GM12864 (cell line): ENCODE results near the gene UBAC2.
A peak's percentile ranks its signal among the peaks of the same experiment; 100 is the strongest.

Experiments used
- DNase-seq: peaks from one replicate; pipeline ENCODE4 v3.0.0-alpha.2; 2011; ENCODE audit warnings: low read depth
- H3K4me3 ChIP-seq: 2 replicates; pipeline ENCODE4 v1.5.1; 2011; ENCODE audit warnings: mild to moderate bottlenecking, low read depth, low read length, control low read depth
- TF ChIP-seq, protein P1 (sequence below): IDR thresholded peaks from 2 replicates; pipeline ENCODE4 v1.5.1; 2011; ENCODE audit warnings: low read depth, mild to moderate bottlenecking, moderate library complexity, low read length, control low read depth, inconsistent platforms; ENCODE audit errors: missing control alignments

Gene UBAC2

DNA sequence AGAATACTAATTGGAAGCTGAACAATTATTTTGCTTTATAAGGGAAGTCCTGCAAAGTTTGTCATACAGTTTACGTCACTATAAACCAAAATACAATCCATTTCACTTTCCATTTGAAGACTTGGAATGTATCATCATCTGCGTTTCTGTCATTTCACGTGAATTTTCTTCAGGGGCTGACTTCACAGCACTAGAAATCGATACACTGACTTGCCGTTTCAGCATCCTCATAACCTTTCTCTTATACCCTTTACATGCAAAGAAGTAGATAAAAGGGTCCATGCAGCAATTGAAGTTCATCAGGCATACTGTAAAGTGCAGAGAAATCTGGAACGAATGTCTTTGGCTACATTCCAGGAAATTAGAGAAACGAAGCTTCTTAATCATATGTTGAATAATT, 94.3 kb downstream of the UBAC2 start:
- DNase-seq = no peak
- no peak overlapping the region for H3K4me3 ChIP-seq
- TF ChIP-seq, protein P1, sequence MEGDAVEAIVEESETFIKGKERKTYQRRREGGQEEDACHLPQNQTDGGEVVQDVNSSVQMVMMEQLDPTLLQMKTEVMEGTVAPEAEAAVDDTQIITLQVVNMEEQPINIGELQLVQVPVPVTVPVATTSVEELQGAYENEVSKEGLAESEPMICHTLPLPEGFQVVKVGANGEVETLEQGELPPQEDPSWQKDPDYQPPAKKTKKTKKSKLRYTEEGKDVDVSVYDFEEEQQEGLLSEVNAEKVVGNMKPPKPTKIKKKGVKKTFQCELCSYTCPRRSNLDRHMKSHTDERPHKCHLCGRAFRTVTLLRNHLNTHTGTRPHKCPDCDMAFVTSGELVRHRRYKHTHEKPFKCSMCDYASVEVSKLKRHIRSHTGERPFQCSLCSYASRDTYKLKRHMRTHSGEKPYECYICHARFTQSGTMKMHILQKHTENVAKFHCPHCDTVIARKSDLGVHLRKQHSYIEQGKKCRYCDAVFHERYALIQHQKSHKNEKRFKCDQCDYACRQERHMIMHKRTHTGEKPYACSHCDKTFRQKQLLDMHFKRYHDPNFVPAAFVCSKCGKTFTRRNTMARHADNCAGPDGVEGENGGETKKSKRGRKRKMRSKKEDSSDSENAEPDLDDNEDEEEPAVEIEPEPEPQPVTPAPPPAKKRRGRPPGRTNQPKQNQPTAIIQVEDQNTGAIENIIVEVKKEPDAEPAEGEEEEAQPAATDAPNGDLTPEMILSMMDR = no peak

DNA sequence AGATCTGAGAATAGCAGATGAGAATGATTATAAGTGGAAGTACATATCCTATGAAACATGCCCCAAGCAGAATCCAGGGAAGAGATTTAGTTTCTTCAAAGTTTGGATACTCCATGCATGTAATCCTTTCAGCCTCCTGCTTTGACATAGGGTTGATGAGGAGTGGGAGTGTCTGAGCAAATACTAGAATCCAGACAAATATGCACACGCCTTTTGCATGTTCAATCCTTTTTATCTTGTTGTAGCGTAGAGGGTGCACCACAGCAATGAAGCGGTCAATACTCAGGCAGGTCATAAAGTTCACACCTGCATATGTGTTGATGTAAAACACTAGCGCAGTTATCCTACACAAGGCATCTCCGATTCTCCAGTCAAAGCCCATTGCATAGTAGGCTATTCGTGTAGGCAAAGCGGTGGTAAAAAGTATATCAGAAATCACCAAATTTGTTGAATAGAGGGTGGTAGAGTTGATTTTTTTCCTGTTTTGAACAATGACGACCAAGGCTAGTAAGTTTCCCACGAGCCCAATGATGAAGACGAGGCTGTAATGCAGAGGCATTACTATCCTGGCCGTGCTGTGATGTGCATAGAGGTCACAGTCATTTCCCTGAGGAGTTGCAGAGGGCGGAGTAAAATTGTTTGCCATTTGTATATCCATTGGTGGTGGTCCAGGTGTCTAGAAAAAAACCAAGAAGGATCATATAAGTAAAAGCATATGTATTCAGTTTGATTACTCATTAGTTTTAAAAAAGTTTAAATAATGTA, 95.0 kb downstream of the UBAC2 start:
- no peak for DNase-seq
- H3K4me3 ChIP-seq = no peak overlapping the region
- TF ChIP-seq, protein P1 = no peak

DNA sequence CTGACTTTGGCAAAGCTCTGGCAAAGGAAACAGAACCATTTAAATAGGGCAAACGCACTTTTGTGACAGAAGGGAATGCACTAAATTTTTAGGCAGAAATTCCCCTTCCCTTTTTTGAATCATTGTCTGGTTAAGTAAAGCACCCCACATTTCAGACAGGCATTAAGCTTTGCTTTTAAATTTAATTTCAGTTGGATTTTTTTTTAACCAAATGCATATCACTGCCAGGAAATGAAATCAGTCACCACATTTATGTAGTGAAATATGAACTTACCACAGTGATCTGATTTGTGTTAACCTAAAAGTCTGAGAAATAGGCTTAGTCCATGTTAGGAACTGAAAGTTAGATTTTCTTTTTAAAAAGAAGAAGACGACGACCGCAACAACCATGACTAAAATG, 95.7 kb downstream of the UBAC2 start:
- no peak overlapping the region for H3K4me3 ChIP-seq
- no peak for DNase-seq
- TF ChIP-seq, protein P1 = no peak

DNA sequence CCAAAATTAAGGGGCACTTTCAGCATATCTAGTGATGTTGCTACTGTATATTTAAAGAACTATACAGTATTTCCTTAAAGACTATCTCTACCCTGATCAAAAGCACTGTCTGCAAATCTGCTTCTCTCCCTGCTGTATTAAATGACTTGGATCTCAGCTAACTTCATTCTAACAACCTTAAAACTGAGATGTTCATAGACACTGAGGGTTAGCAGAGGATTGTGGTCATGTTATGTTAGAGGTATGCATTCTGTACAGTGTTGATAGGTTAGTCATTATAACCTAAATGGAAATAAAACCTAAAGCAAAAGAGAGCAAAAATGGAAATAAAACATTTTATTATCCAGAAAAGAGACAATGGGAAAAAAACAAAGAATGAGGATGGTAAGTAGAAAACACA, 96.7 kb downstream of the UBAC2 start:
- TF ChIP-seq, protein P1 = no peak

DNA sequence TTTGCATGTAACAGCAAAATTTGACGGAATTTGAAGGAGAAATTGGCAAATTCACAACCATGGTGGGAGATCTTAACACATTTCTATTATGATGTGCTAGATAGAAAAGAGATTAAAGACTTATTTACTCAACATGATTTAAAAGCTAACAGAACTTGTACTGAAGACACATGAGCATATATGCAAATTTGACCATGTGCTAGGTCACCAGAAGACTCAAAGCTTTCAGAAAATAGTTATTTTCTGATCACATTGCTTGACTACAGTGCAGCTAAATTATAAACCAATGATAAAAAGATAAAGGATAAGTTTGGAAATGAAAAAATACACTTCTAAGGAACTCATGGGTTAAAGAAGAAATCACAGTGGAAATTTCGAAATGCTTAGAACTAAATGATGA, 97.4 kb downstream of the UBAC2 start:
- TF ChIP-seq, protein P1 = no peak
- DNase-seq = no peak

More for the DNA sequence above, 96.7 kb downstream of the UBAC2 start:
- DNase-seq = no peak
- H3K4me3 ChIP-seq = no peak overlapping the region; the same call in 1 of the 2 replicates

DNA sequence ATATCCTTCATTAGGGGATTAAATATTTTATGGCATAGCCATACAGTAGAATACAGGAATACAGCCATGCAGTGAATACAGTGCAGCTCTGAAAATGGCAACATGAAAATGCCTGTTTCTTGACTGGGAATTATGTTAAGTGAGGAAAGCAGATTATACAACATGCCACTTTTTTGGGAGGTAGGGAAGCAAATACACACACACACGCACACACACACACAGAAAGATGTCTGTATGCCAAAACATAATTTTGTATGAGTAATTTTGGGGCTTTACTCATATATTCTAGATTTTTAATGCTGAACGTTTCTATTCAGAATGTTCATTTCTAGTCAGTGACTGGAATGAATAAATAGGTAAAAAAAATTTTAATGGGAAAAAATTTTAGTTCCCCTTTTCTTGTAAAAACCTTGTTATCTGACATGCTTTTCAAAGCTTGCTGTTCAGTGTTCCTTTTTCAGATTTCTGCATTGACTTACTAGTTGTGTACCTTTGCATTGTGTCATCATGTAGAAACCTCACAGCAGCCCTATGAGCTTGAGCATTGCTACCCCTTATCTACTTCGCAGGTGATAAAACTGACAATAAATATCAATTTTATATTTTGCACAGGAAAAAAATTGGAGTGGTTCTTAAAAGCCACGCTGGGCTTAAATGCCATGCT, 98.7 kb downstream of the UBAC2 start:
- H3K4me3 ChIP-seq = no peak overlapping the region; the same call in 1 of the 2 replicates
- no peak for DNase-seq
- TF ChIP-seq, protein P1 = no peak

More for the DNA sequence above, 97.4 kb downstream of the UBAC2 start:
- H3K4me3 ChIP-seq = peak overlapping the region; percentile 18; the same call in 1 of the 2 replicates
